Parathyroid adenoma (tissue), 2 donors: ENCODE results near the gene WDR91.
A peak's percentile ranks its signal among the peaks of the same experiment; 100 is the strongest.

Experiments used
- H2AFZ ChIP-seq: fragments of 300-600 bp; sonication (generic); one replicate; pipeline ENCODE4 v1.7.0; 2017; ENCODE audit warnings: antibody characterized with exemption, mild to moderate bottlenecking
- H3K27ac ChIP-seq: fragments of 300-600 bp; sonication (generic); one replicate; pipeline ENCODE4 v1.7.0; 2017
- H3K27me3 ChIP-seq: fragments of 300-600 bp; sonication (generic); one replicate; pipeline ENCODE4 v1.7.0; 2017; ENCODE audit warnings: low read length; ENCODE audit not compliant: control insufficient read depth, insufficient read depth
- H3K36me3 ChIP-seq: fragments of 300-600 bp; sonication (generic); one replicate; pipeline ENCODE4 v1.7.0; 2017; ENCODE audit warnings: low read length; ENCODE audit not compliant: control insufficient read depth, insufficient read depth
- H3K4me1 ChIP-seq: fragments of 300-600 bp; sonication (generic); one replicate; pipeline ENCODE4 v1.7.0; 2017; ENCODE audit warnings: control low read depth
- H3K4me2 ChIP-seq: fragments of 300-600 bp; sonication (generic); one replicate; pipeline ENCODE4 v1.7.0; 2017; ENCODE audit warnings: low read length
- H3K4me3 ChIP-seq: fragments of 300-600 bp; sonication (generic); one replicate; pipeline ENCODE4 v1.7.0; 2017; ENCODE audit warnings: low read depth, low read length
- H3K79me2 ChIP-seq: fragments of 300-600 bp; sonication (generic); one replicate; pipeline ENCODE4 v1.7.0; 2017; ENCODE audit warnings: control low read depth
- H3K9ac ChIP-seq: fragments of 300-600 bp; sonication (generic); one replicate; pipeline ENCODE4 v1.7.0; 2017; ENCODE audit warnings: mild to moderate bottlenecking
- H3K9me3 ChIP-seq: fragments of 300-600 bp; sonication (generic); one replicate; pipeline ENCODE4 v1.7.0; 2017; ENCODE audit warnings: low read length; ENCODE audit not compliant: control insufficient read depth
- CTCF ChIP-seq: fragments of 300-600 bp; sonication (generic); IDR thresholded peaks from one replicate; pipeline ENCODE4 v1.7.0; 2017; ENCODE audit warnings: antibody characterized with exemption, mild to moderate bottlenecking
- donor health status: primary hyperparathyroidism.

Gene WDR91

GRCh38 chr7:135210888-135211178 lies 493 bp downstream of the WDR91 start:
- TF ChIP-seq CTCF: no peak
- peak overlapping the region; percentile 65 for H3K27ac ChIP-seq
- no peaks in the 10 kb centered on the region for H3K36me3 ChIP-seq
- H3K79me2 ChIP-seq: no peaks in the 10 kb centered on the region
- peak overlapping the region; percentile 85 for H3K4me3 ChIP-seq
- H3K4me1 ChIP-seq: peaks cover 4% of the 10 kb centered on the region
- H3K4me2 ChIP-seq: peak overlapping the region; percentile 77
- H3K9me3 ChIP-seq: no peaks in the 10 kb centered on the region
- H3K9ac ChIP-seq: no peak overlapping the region
- H2AFZ ChIP-seq: peak overlapping the region; percentile 86
- H3K27me3 ChIP-seq: no peaks in the 10 kb centered on the region

GRCh38 chr7:135209225-135209834 lies 2.0 kb downstream of the WDR91 start:
- TF ChIP-seq CTCF: no peak
- no peak overlapping the region for H3K27ac ChIP-seq

GRCh38 chr7:135208102-135208793 lies 3.1 kb downstream of the WDR91 start:
- H3K9me3 ChIP-seq: no peaks in the 10 kb centered on the region
- no peak overlapping the region for H3K9ac ChIP-seq
- no peak for TF ChIP-seq CTCF
- H3K4me2 ChIP-seq: no peak overlapping the region
- no peaks in the 10 kb centered on the region for H3K27me3 ChIP-seq
- H2AFZ ChIP-seq: no peak overlapping the region
- H3K79me2 ChIP-seq: no peaks in the 10 kb centered on the region
- no peaks in the 10 kb centered on the region for H3K36me3 ChIP-seq
- no peak overlapping the region for H3K27ac ChIP-seq
- peaks cover 4% of the 10 kb centered on the region for H3K4me1 ChIP-seq
- no peak overlapping the region for H3K4me3 ChIP-seq

More at GRCh38 chr7:135209225-135209834, 2.0 kb downstream of the WDR91 start:
- H3K36me3 ChIP-seq: no peaks in the 10 kb centered on the region
- no peak overlapping the region for H3K4me2 ChIP-seq
- no peak overlapping the region for H3K4me3 ChIP-seq
- peaks cover 4% of the 10 kb centered on the region for H3K4me1 ChIP-seq
- no peaks in the 10 kb centered on the region for H3K27me3 ChIP-seq
- H2AFZ ChIP-seq: no peak overlapping the region
- no peaks in the 10 kb centered on the region for H3K79me2 ChIP-seq
- no peaks in the 10 kb centered on the region for H3K9me3 ChIP-seq
- no peak overlapping the region for H3K9ac ChIP-seq

GRCh38 chr7:135207406-135208101 lies 3.8 kb downstream of the WDR91 start:
- no peak for TF ChIP-seq CTCF
- Histone ChIP-seq H3K4me1 (peaks cover 4% of the 10 kb centered on the region), H3K27ac (no peak overlapping the region), H3K9me3 (no peaks in the 10 kb centered on the region), H3K36me3 (no peaks in the 10 kb centered on the region), H3K27me3 (no peaks in the 10 kb centered on the region), H3K4me2 (no peak overlapping the region), H3K9ac (no peak overlapping the region), H3K79me2 (no peaks in the 10 kb centered on the region), H3K4me3 (no peak overlapping the region), H2AFZ (no peak overlapping the region)
